Measurements from ENCODE around the gene NACC2.

NACC2 gene

DNA sequence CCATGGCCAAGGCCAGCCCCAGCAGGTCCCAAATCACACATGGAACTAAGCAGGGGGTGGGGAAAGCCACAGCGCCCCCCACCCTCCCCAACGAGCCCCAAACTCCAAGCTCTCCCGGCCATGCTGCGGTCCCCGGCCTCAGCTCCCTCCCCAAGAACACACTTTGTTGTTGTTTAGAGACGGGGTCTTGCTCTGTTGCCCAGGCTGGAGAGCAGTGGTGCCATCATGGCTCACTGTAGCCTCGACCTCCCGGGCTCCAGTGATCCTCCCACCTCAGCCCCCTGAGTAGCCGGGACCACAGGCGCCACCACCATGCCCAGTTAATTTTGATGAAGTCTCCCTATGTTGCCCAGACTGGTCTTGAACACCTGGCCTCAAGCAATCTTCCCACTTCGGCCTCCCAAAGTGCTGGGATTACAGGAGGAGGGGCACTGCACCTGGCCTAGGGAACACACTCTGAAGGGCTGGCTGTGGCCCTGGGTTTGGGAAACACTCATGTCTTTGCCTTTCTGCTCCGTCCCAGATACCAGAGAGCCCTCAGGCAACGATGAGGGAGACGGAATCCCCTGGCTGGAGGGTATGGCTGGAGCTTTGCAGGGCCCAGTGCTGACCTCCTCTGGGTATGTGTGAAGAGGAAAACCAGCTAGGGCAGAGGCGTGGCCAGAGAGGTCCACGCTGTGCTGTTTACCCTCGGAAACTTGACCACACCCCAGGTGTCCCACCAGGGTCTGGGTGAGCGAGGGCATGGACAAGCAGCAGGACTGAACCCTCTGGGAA, 80.8 kb downstream of the NACC2 start:
- no peak overlapping the region for H3K4me3 ChIP-seq (ENCODE audit: low read length)
- H2AFZ ChIP-seq (ENCODE audit: low read length): no peak overlapping the region
- H3K27me3 ChIP-seq (replicated peaks; ENCODE audit: insufficient read depth, low read length): peaks cover 95% of the 10 kb centered on the region
- H3K4me2 ChIP-seq (ENCODE audit: low read depth, low read length): no peak overlapping the region
- H3K9ac ChIP-seq (ENCODE audit: low read length): no peak overlapping the region
- no peak overlapping the region for H3K27ac ChIP-seq (ENCODE audit: low read length)
- H3K4me1 ChIP-seq (ENCODE audit: low read length): no peaks in the 10 kb centered on the region
- no peaks in the 10 kb centered on the region for H3K9me3 ChIP-seq (replicated peaks; ENCODE audit: insufficient read depth, low read length)
- H3K36me3 ChIP-seq (replicated peaks; ENCODE audit: insufficient read depth, low read length): no peaks in the 10 kb centered on the region
- no peaks in the 10 kb centered on the region for H3K79me2 ChIP-seq (ENCODE audit: low read length)
- no peak for DNase-seq
- H3K9me2 ChIP-seq (replicated peaks; ENCODE audit: insufficient read depth, low read length): no peaks in the 10 kb centered on the region
- TF ChIP-seq, protein P1, sequence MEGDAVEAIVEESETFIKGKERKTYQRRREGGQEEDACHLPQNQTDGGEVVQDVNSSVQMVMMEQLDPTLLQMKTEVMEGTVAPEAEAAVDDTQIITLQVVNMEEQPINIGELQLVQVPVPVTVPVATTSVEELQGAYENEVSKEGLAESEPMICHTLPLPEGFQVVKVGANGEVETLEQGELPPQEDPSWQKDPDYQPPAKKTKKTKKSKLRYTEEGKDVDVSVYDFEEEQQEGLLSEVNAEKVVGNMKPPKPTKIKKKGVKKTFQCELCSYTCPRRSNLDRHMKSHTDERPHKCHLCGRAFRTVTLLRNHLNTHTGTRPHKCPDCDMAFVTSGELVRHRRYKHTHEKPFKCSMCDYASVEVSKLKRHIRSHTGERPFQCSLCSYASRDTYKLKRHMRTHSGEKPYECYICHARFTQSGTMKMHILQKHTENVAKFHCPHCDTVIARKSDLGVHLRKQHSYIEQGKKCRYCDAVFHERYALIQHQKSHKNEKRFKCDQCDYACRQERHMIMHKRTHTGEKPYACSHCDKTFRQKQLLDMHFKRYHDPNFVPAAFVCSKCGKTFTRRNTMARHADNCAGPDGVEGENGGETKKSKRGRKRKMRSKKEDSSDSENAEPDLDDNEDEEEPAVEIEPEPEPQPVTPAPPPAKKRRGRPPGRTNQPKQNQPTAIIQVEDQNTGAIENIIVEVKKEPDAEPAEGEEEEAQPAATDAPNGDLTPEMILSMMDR (IDR thresholded peaks at IDR 0.05; ENCODE audit: low read length): no peak
- TF ChIP-seq EZH2 (optimal IDR thresholded peaks at IDR 0.05; ENCODE audit: low read depth, low read length) (no peak), EZH2phosphoT487 (IDR thresholded peaks at IDR 0.05; ENCODE audit: low read length) (no peak)
- H3F3A ChIP-seq (ENCODE audit: insufficient read depth, low read length): no peaks in the 10 kb centered on the region
- H4K20me1 ChIP-seq (ENCODE audit: insufficient read depth, low read length): no peaks in the 10 kb centered on the region

DNA sequence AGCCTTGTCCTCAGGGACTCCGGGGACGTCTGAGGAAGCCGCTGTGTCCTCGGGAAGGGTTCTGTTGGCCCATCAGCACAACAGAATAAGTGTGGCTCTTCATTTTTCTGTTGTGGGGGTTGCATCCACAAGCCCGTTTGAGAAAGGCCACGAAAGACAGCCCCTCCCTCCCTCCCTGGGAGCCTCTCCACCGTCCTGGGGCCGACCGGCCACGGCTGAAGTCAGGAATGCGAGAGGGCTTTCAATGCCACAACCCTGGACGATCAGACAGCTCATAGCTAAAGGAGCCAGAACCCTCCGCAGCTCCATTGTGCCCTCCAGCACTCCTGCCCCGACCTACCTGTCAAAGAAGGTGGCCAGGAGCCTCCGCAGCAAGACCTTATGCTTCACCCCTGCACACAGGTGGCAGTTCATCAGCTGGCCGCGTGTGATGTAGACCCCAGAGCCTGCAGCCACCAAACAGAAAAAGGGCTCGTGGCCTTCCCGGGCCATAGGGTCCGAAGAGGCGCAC, 81.5 kb downstream of the NACC2 start:
- Histone ChIP-seq H3K79me2 (ENCODE audit: low read length) (no peaks in the 10 kb centered on the region), H2AFZ (ENCODE audit: low read length) (no peak overlapping the region), H3K4me2 (ENCODE audit: low read depth, low read length) (no peak overlapping the region), H3K27ac (ENCODE audit: low read length) (no peak overlapping the region), H3K4me1 (ENCODE audit: low read length) (no peaks in the 10 kb centered on the region), H4K20me1 (ENCODE audit: insufficient read depth, low read length) (no peaks in the 10 kb centered on the region), H3K36me3 (replicated peaks; ENCODE audit: insufficient read depth, low read length) (no peaks in the 10 kb centered on the region), H3K9me3 (replicated peaks; ENCODE audit: insufficient read depth, low read length) (no peaks in the 10 kb centered on the region), H3F3A (ENCODE audit: insufficient read depth, low read length) (no peaks in the 10 kb centered on the region), H3K9me2 (replicated peaks; ENCODE audit: insufficient read depth, low read length) (no peaks in the 10 kb centered on the region), H3K4me3 (ENCODE audit: low read length) (no peak overlapping the region), H3K27me3 (replicated peaks; ENCODE audit: insufficient read depth, low read length) (peaks cover 95% of the 10 kb centered on the region), H3K9ac (ENCODE audit: low read length) (no peak overlapping the region)
- no peak for TF ChIP-seq EZH2phosphoT487 (IDR thresholded peaks at IDR 0.05; ENCODE audit: low read length)
- no peak for TF ChIP-seq EZH2 (optimal IDR thresholded peaks at IDR 0.05; ENCODE audit: low read depth, low read length)
- TF ChIP-seq, protein P1 (IDR thresholded peaks at IDR 0.05; ENCODE audit: low read length): no peak
- DNase-seq: no peak

GRCh38 chr9:136013116-136013515, 82.0 kb downstream of the NACC2 start:
- Histone ChIP-seq H3F3A (ENCODE audit: insufficient read depth, low read length) (no peaks in the 10 kb centered on the region), H3K4me3 (ENCODE audit: low read length) (no peak overlapping the region), H3K27me3 (replicated peaks; ENCODE audit: insufficient read depth, low read length) (peaks cover 95% of the 10 kb centered on the region), H3K27ac (ENCODE audit: low read length) (no peak overlapping the region), H4K20me1 (ENCODE audit: insufficient read depth, low read length) (no peaks in the 10 kb centered on the region), H3K4me1 (ENCODE audit: low read length) (no peaks in the 10 kb centered on the region), H2AFZ (ENCODE audit: low read length) (no peak overlapping the region), H3K9me2 (replicated peaks; ENCODE audit: insufficient read depth, low read length) (no peaks in the 10 kb centered on the region), H3K79me2 (ENCODE audit: low read length) (no peaks in the 10 kb centered on the region), H3K9ac (ENCODE audit: low read length) (no peak overlapping the region), H3K36me3 (replicated peaks; ENCODE audit: insufficient read depth, low read length) (no peaks in the 10 kb centered on the region), H3K9me3 (replicated peaks; ENCODE audit: insufficient read depth, low read length) (no peaks in the 10 kb centered on the region), H3K4me2 (ENCODE audit: low read depth, low read length) (no peak overlapping the region)
- no peak for DNase-seq
- TF ChIP-seq EZH2 (optimal IDR thresholded peaks at IDR 0.05; ENCODE audit: low read depth, low read length) (no peak), EZH2phosphoT487 (IDR thresholded peaks at IDR 0.05; ENCODE audit: low read length) (no peak)
- TF ChIP-seq, protein P1 (IDR thresholded peaks at IDR 0.05; ENCODE audit: low read length): no peak

Measured in MM.1S (cell line).